GM23248 (cell line): ENCODE measurements around the gene SFMBT2.

Source experiments
- EZH2 ChIP-seq: fragments of 200-600 bp; sonication (generic); IDR thresholded peaks from 2 replicates; pipeline ENCODE4 v1.6.1; 2018; ENCODE audit warnings: antibody characterized with exemption, mild to moderate bottlenecking; ENCODE audit not compliant: insufficient read depth, poor library complexity, severe bottlenecking
- EZH2phosphoT487 ChIP-seq: fragments of 200-600 bp; sonication (generic); IDR thresholded peaks from 2 replicates; pipeline ENCODE4 v1.6.1; 2018; ENCODE audit warnings: antibody characterized with exemption, moderate library complexity, mild to moderate bottlenecking, low read depth; ENCODE audit not compliant: insufficient read depth

- TF ChIP-seq EZH2 (no peak), EZH2phosphoT487 (no peak)
Observed at GRCh38 chr10:7444551-7445121, 33.8 kb upstream of the SFMBT2 start.
